ENCODE data around the gene ZFAND2B. TPM values are rescaled to one million over a fixed set of nuclear protein-coding genes. Genes with fewer than 3 reads are reported as not detected.

Gene ZFAND2B
- total and polyA plus RNA-seq, 2 experiments from 2014 or later, result 16.3 to 30.0 TPM

GRCh38 chr2:219214786-219215185 is 8.2 kb downstream of the ZFAND2B start:
- ATAC-seq (no peak), DNase-seq (ENCODE audit: low spot score) (no peak)
- H3K27ac Mint-ChIP-seq, result no peak overlapping the region
- Histone ChIP-seq H3K4me1 (ENCODE audit: insufficient read depth) (peaks cover 17% of the 10 kb centered on the region), H3F3A (replicated peaks; ENCODE audit: low read depth) (peaks cover 7% of the 10 kb centered on the region; the same call in 1 of the 2 replicates), H3K27me3 (ENCODE audit: insufficient read depth) (no peaks in the 10 kb centered on the region), H3K4me2 (no peak overlapping the region), H3K9me2 (ENCODE audit: insufficient read depth) (no peaks in the 10 kb centered on the region), H4K20me1 (replicated peaks; ENCODE audit: insufficient read depth) (no peaks in the 10 kb centered on the region), H3K36me3 (ENCODE audit: insufficient read depth) (no peaks in the 10 kb centered on the region; the same call in 1 of the 2 replicates), H2AFZ (no peak overlapping the region), H3K4me3 (no peak overlapping the region), H3K27ac (ENCODE audit: low read depth) (no peak overlapping the region), H3K79me2 (replicated peaks; ENCODE audit: insufficient read depth) (no peaks in the 10 kb centered on the region)
- H3K27me3 Mint-ChIP-seq (ENCODE audit: insufficient read depth, low read depth, poor library complexity), result peaks cover 16% of the 10 kb centered on the region
- no peak overlapping the region for H3K4me3 Mint-ChIP-seq
- no peaks in the 10 kb centered on the region for H3K9me3 Mint-ChIP-seq
- peaks cover 60% of the 10 kb centered on the region for H3K36me3 Mint-ChIP-seq (ENCODE audit: low read depth)
- TF ChIP-seq STAT1 (IDR thresholded peaks at IDR 0.05; ENCODE audit: unreplicated experiment) (no peak), CTCF (conservative IDR thresholded peaks at IDR 0.05; ENCODE audit: low read depth in 2 of 2) (no peak), REST (IDR thresholded peaks at IDR 0.05; ENCODE audit: unreplicated experiment) (no peak), EZH2 (IDR thresholded peaks at IDR 0.05; ENCODE audit: low read depth, unreplicated experiment) (no peak), ZNF331 (CRISPR knock-in tag; IDR thresholded peaks at IDR 0.05; ENCODE audit: low read depth) (no peak), ETS1 (IDR thresholded peaks at IDR 0.05) (no peak), POLR2AphosphoS5 (IDR thresholded peaks at IDR 0.05; ENCODE audit: low read depth) (no peak), ZNF114 (CRISPR knock-in tag; IDR thresholded peaks at IDR 0.05) (no peak), NANOG (IDR thresholded peaks at IDR 0.05; ENCODE audit: borderline replicate concordance) (no peak), ZNF462 (CRISPR knock-in tag; IDR thresholded peaks at IDR 0.05) (no peak), EZH2phosphoT487 (IDR thresholded peaks at IDR 0.05; ENCODE audit: unreplicated experiment) (no peak), CREB1 (CRISPR knock-in tag; IDR thresholded peaks at IDR 0.05; ENCODE audit: low read depth) (no peak), JUNB (IDR thresholded peaks at IDR 0.05; ENCODE audit: unreplicated experiment) (no peak)
- H3K4me1 Mint-ChIP-seq, result peaks cover 21% of the 10 kb centered on the region

Measured in GM23338 (cell line).